ENCODE data around the gene SLC47A1.

Gene SLC47A1, protein sequence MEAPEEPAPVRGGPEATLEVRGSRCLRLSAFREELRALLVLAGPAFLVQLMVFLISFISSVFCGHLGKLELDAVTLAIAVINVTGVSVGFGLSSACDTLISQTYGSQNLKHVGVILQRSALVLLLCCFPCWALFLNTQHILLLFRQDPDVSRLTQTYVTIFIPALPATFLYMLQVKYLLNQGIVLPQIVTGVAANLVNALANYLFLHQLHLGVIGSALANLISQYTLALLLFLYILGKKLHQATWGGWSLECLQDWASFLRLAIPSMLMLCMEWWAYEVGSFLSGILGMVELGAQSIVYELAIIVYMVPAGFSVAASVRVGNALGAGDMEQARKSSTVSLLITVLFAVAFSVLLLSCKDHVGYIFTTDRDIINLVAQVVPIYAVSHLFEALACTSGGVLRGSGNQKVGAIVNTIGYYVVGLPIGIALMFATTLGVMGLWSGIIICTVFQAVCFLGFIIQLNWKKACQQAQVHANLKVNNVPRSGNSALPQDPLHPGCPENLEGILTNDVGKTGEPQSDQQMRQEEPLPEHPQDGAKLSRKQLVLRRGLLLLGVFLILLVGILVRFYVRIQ

DNA sequence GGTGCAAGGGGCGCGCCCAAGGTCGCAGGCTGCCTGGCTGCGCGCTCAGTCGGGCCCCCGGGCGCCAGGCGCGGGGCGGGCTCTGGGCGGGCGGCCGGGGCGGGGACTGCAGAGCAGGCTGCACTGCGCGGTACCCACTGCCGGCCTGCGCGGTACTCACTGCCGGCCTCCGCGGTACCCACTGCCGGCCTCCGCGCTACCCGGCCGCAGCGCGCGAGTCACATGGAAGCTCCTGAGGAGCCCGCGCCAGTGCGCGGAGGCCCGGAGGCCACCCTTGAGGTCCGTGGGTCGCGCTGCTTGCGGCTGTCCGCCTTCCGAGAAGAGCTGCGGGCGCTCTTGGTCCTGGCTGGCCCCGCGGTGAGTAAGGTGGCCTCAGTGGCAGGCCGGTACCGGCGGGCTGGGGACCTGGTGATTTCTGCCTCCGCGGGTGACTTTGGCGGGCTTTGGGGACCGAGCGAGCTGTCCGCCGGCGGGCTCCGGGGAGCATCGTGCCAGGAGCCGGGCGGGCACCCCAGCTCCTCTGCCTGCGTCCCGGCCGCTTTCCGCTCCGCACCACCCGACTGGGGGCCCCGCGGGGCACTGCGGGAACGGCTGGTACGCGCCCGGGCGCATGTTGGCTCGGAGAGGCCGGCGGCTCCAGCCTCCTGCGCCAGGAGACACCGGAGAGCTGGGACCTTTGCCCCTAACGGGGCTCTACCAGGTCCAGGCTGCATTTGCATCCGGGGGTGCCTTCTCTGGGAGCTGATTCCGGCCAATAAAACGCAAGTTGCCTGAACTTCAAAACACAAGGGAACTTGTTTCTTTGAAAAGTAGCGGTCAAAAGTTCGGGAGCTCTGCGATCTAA lies at the start of gene SLC47A1:
Gene SLC47A1 (plus strand): TSS at position 137 of the 844 bp plus-strand sequence. CDS start 86 bp downstream, at position 223.
- TF ChIP-seq, protein P1, sequence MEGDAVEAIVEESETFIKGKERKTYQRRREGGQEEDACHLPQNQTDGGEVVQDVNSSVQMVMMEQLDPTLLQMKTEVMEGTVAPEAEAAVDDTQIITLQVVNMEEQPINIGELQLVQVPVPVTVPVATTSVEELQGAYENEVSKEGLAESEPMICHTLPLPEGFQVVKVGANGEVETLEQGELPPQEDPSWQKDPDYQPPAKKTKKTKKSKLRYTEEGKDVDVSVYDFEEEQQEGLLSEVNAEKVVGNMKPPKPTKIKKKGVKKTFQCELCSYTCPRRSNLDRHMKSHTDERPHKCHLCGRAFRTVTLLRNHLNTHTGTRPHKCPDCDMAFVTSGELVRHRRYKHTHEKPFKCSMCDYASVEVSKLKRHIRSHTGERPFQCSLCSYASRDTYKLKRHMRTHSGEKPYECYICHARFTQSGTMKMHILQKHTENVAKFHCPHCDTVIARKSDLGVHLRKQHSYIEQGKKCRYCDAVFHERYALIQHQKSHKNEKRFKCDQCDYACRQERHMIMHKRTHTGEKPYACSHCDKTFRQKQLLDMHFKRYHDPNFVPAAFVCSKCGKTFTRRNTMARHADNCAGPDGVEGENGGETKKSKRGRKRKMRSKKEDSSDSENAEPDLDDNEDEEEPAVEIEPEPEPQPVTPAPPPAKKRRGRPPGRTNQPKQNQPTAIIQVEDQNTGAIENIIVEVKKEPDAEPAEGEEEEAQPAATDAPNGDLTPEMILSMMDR (IDR thresholded peaks at IDR 0.05; ENCODE audit: extremely low read depth, missing control alignments), result no peak
- DNase-seq (ENCODE audit: low spot score), result peak; percentile 52

DNA sequence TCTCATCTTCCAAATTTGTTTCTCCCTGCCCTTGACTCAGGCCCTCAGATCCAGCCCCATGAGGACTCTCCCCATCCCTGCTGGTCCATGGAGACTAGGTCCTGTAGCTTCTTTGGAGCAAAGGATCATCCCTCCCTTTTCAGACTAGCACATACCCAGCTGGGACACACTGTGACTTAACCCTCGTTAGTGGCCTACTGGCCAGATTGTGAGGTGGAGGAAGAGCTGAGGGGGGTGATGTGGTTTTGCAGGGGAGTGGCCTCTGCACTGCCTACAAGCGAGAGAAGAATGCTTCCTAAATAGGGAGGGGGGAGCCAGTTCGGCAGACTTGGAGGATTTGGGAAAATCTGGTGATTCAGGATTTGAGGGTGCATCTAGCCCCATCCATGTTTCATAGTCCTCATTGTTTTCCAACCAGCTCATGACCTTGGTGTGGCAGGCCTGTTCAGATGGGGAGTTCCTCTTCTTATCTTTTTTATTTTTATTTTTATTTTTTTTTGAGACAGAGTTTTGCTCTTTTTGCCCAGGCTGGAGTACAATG lies 47.8 kb upstream of the SLC47A1 start:
- TF ChIP-seq, protein P1 (IDR thresholded peaks at IDR 0.05; ENCODE audit: extremely low read depth, missing control alignments), result no peak

DNA sequence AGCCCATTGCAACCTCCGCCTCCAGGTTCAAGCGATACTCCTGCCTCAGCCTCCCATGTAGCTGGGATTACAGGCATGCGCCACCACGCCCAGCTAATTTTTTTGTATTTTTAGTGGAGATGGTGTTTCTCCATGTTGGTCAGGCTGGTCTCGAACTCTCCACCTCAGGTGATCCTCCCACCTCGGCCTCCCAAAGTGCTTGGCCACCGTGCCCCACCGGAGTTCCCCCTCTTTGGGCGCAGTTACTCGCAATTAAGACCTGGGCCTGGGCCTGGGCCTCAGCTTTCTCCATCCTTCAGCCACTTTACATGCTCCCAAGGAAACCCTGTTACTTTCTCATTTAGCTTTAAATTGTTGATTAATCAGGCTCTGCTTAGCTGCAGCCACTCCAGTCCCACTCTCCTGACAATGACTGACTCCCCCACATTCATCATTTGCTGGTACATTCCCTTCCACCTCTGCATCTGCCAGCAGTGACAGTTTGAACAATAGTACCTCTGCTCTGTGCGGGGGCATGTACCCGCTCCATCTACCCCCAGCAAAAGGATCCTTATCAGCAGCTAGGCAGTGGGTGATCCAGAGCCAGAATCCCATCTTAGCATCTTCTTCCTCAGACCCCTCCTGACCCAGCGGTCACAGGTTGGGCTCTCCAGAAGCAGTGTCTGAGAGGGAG lies 47.2 kb upstream of the SLC47A1 start:
- DNase-seq (ENCODE audit: low spot score), result no peak

More for the DNA sequence above, 47.8 kb upstream of the SLC47A1 start:
- no peak for DNase-seq (ENCODE audit: low spot score)

DNA sequence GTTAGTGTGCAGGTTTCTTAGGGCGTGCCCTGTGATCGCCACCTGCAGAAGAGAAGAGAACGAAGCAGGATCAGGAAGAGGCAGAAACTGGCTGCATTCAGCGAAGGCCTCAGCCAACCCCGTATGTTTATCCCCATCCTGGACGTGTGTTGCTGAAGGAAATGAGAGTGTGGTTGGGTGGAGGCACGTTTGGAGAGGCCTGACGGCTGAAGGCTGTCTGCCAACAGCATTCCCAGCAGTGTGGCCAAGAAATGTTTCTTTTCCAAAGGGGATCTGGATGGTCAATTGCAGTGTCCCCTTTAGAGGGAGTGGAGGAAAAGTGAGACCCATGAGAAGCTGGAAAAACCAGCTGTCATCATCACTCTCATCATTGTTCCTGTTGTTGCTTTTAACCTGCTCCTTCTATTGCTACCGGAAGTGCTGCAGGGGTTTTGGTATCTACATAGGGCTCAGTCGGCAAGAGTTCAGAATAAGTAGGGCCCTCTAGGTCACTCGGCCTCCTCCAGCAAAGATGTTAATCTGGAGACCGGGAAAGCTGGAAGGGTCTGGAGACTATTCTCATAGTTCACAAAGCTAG lies 46.5 kb upstream of the SLC47A1 start:
- TF ChIP-seq, protein P1 (IDR thresholded peaks at IDR 0.05; ENCODE audit: extremely low read depth, missing control alignments), result no peak
- DNase-seq (ENCODE audit: low spot score), result no peak

More for the DNA sequence above, 47.2 kb upstream of the SLC47A1 start:
- TF ChIP-seq, protein P1 (IDR thresholded peaks at IDR 0.05; ENCODE audit: extremely low read depth, missing control alignments), result no peak

DNA sequence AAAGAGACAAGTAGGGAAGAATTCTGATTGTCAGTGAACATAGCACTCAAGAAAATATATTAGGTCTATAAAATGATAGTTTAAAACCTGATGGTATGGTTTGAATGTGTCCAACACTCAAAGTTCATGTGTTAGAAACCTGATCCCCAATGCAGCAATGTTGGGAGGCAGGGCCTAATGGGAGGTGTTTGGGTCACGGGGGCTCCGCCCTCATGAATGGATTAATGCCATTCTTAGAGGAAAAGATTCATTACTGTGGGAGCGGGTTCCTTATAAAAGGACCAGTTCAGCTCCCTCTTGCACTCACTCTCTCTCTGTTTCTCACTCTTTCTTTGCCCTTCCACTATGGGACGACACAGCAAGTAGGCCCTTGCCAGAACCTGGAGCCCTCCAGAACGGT lies 41.5 kb upstream of the SLC47A1 start:
- TF ChIP-seq, protein P1 (IDR thresholded peaks at IDR 0.05; ENCODE audit: extremely low read depth, missing control alignments), result no peak
- no peak for DNase-seq (ENCODE audit: low spot score)

DNA sequence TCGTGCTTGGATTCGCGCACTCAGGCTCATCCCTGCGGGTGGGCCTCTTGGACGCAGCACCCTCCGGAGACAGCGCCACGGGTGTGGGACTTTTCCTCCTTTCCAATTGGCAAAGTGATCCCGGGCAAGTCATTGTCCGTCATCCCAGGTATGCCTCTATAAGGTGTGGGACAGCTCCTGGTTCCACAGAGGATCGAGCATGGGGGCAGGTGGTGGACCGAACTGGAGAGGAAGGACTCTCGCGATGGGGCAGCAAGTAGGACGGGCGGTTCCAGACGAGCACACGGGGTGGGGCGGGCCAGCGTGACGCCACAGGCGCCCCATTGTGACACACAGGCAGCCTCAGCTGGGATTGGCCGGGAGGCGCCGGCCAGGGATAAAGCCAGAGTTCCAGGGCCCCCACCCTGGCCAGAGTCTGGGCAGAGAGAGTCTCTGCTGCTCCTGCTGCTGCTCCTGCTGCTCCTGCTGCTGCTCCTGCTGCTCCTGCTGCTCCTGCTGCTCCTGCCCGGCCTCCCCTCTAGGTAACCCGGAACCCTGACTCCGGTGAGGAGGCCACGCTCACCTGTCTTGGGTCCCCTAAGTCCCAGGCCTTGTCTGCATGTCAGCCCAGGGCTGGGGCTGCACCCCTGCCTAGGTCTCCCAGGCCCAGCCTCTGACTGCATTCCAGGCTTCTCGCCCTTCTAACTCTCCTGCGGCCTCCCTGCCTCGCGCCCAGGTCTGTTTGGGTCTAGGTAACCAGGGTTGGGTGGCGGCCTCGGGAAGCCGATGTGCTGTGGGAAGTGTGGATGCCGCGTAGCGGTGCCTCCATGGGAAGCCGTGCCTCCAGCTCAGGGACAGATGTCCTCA lies 38.5 kb upstream of the SLC47A1 start:
- no peak for DNase-seq (ENCODE audit: low spot score)
- TF ChIP-seq, protein P1 (IDR thresholded peaks at IDR 0.05; ENCODE audit: extremely low read depth, missing control alignments), result no peak
